K562 (cell line): ENCODE data around the gene ANO8. TPM values are rescaled to one million over a fixed set of nuclear protein-coding genes. Genes with fewer than 3 reads are reported as not detected.
A peak's percentile ranks its signal among the peaks of the same experiment; 100 is the strongest.

ENCODE experiments used
- ETS1 ChIP-seq: conservative IDR thresholded peaks from 2 replicates; pipeline ENCODE4 v1.6.1; 2011; ENCODE audit warnings: low read depth, mild to moderate bottlenecking, low read length; ENCODE audit not compliant: control insufficient read depth
- HIVEP1 ChIP-seq: fragments of 250-450 bp; sonication (Bioruptor Pico); IDR thresholded peaks from 2 replicates; pipeline ENCODE4 v1.4.0; 2020; ENCODE audit warnings: mild to moderate bottlenecking
- KLF1 ChIP-seq: fragments of 450-650 bp; IDR thresholded peaks from 2 replicates; pipeline ENCODE4 v1.6.1; 2016; ENCODE audit warnings: missing genetic modification characterization, missing compliant biosample characterization
- LEF1 ChIP-seq: fragments of 450-650 bp; IDR thresholded peaks from 2 replicates; pipeline ENCODE4 v1.6.1; 2016; ENCODE audit warnings: mild to moderate bottlenecking
- MCM3 ChIP-seq: fragments of 450-650 bp; IDR thresholded peaks from 2 replicates; pipeline ENCODE4 v1.6.1; 2016
- OTX1 ChIP-seq: fragments of 450-650 bp; formaldehyde crosslinking; IDR thresholded peaks from 2 replicates; pipeline ENCODE4 v1.4.0; 2022; ENCODE audit warnings: mild to moderate bottlenecking
- PATZ1 ChIP-seq: fragments of 250-450 bp; sonication (Bioruptor Pico); IDR thresholded peaks from 2 replicates; pipeline ENCODE4 v1.5.0; 2020; ENCODE audit warnings: mild to moderate bottlenecking, borderline replicate concordance
- PHB ChIP-seq: fragments of 250-450 bp; sonication (Bioruptor Pico); IDR thresholded peaks from 2 replicates; pipeline ENCODE4 v1.5.0; 2021
- POLR2AphosphoS2 ChIP-seq: IDR thresholded peaks from 2 replicates; pipeline ENCODE4 v1.6.1; 2012; ENCODE audit warnings: low read length, improper control_type of control experiment
- SMC3 ChIP-seq: conservative IDR thresholded peaks from 2 replicates; pipeline ENCODE4 v1.6.1; 2011; ENCODE audit warnings: low read depth, low read length, improper control_type of control experiment; ENCODE audit not compliant: insufficient read depth
- SP2 ChIP-seq: IDR thresholded peaks from 2 replicates; pipeline ENCODE4 v1.6.1; 2011; ENCODE audit warnings: mild to moderate bottlenecking, low read depth, low read length, moderate library complexity; ENCODE audit not compliant: poor library complexity, severe bottlenecking; ENCODE audit errors: extremely low read depth
- UBTF ChIP-seq, 2 experiments: IDR thresholded peaks; 2 replicates each; pipeline ENCODE4 v1.6.1; 2012; ENCODE audit warnings: improper control_type of control experiment in 2 of 2, low read depth in 2 of 2, low read length in 2 of 2, borderline replicate concordance in 1 of 2
- YY1 ChIP-seq, 3 experiments: IDR thresholded peaks; 2 replicates each; pipeline ENCODE4 v1.6.1; 2011; ENCODE audit warnings: low read length in 2 of 3, mild to moderate bottlenecking in 2 of 3, moderate library complexity in 2 of 3, borderline replicate concordance in 1 of 3, control low read depth in 1 of 3, low read depth in 1 of 3; ENCODE audit not compliant: insufficient read depth in 3 of 3, insufficient replicate concordance in 2 of 3, control insufficient read depth in 1 of 3, insufficient read length in 1 of 3; ENCODE audit errors: extremely low read depth in 1 of 3
- ZC3H11A ChIP-seq: IDR thresholded peaks from 2 replicates; pipeline ENCODE4 v1.6.1; 2012; ENCODE audit warnings: low read depth, low read length, improper control_type of control experiment
- ZEB2 ChIP-seq: fragments of 450-650 bp; IDR thresholded peaks from 2 replicates; pipeline ENCODE4 v1.6.1; 2016
- polyA plus RNA-seq, 8 experiments: library from polyadenylated mRNA; depleted of rRNA in 4 of 8; stranded (reverse) in 5 of 8; unstranded in 3 of 8; fragments of >200 nt; fragmentation: Nextera tagmentation in 2 of 8; fragmentation: Illumina TruSeq in 1 of 8; extraction: Ambion mirVana in 2 of 8; extraction: Trizol in 1 of 8; gene quantifications; 2 replicates each; pipeline versions ENCODE4 v1.2.1 to v1.2.3, GENCODE V29; 2011 to 2014; ENCODE audit warnings: inconsistent platforms in 1 of 8, missing spikeins in 1 of 8
- total RNA-seq, 7 experiments: library from RNA; depleted of rRNA in 6 of 7; stranded (reverse); fragments of >200 nt in 6 of 7; fragmentation: Illumina TruSeq in 2 of 7; extraction: Trizol in 2 of 7; gene quantifications; 2 replicates each; pipeline versions ENCODE4 v1.2.1 to v1.2.3, GENCODE V29; 2011 to 2021; ENCODE audit warnings: low replicate concordance in 1 of 7
- TF ChIP-seq, protein P1 (sequence below), 2 experiments: fragments of 450-650 bp; IDR thresholded peaks; 2 replicates each; pipeline ENCODE4 v1.6.1; 2018; ENCODE audit warnings: mild to moderate bottlenecking in 2 of 2, low read depth in 1 of 2; ENCODE audit not compliant: partially characterized antibody in 2 of 2

The ANO8 gene
- total and polyA plus RNA-seq, 9 of the 15 experiments (the other 6 are each of a cell fraction or from before 2014, with no cell fraction given): 0.07 to 7.6 (median 2.3) TPM; not detected in 1

GRCh38 chr19:17282488-17283125 is 52.0 kb downstream of the ANO8 start (continued):
- TF ChIP-seq, protein P1, sequence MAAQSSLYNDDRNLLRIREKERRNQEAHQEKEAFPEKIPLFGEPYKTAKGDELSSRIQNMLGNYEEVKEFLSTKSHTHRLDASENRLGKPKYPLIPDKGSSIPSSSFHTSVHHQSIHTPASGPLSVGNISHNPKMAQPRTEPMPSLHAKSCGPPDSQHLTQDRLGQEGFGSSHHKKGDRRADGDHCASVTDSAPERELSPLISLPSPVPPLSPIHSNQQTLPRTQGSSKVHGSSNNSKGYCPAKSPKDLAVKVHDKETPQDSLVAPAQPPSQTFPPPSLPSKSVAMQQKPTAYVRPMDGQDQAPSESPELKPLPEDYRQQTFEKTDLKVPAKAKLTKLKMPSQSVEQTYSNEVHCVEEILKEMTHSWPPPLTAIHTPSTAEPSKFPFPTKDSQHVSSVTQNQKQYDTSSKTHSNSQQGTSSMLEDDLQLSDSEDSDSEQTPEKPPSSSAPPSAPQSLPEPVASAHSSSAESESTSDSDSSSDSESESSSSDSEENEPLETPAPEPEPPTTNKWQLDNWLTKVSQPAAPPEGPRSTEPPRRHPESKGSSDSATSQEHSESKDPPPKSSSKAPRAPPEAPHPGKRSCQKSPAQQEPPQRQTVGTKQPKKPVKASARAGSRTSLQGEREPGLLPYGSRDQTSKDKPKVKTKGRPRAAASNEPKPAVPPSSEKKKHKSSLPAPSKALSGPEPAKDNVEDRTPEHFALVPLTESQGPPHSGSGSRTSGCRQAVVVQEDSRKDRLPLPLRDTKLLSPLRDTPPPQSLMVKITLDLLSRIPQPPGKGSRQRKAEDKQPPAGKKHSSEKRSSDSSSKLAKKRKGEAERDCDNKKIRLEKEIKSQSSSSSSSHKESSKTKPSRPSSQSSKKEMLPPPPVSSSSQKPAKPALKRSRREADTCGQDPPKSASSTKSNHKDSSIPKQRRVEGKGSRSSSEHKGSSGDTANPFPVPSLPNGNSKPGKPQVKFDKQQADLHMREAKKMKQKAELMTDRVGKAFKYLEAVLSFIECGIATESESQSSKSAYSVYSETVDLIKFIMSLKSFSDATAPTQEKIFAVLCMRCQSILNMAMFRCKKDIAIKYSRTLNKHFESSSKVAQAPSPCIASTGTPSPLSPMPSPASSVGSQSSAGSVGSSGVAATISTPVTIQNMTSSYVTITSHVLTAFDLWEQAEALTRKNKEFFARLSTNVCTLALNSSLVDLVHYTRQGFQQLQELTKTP (IDR thresholded peaks at IDR 0.05; ENCODE audit: low read depth in 1 of 2, partially characterized antibody in 2 of 2): no peak
- no peak for TF ChIP-seq ZC3H11A
- TF ChIP-seq KLF1 (tag): no peak; the same call in 1 of the 2 replicates
- TF ChIP-seq SMC3: peak; percentile 88
- 0 out of 2 replicates have a peak, but pooled peaks have one; percentile 19 for TF ChIP-seq ETS1
- no peak for TF ChIP-seq HIVEP1 (CRISPR knock-in tag)
- TF ChIP-seq MCM3: no peak
- peak in 1 of 2 experiments; percentile 62; a peak in 1 of 4 replicates for TF ChIP-seq UBTF (IDR thresholded peaks at IDR 0.05; ENCODE audit: borderline replicate concordance in 1 of 2, low read depth in 2 of 2, low read length in 2 of 2)
- TF ChIP-seq SP2: no peak
- peak in 2 of 3 experiments; percentile 22 to 43 for TF ChIP-seq YY1 (IDR thresholded peaks at IDR 0.05; ENCODE audit: borderline replicate concordance in 1 of 3, control insufficient read depth in 1 of 3, extremely low read depth in 1 of 3, insufficient read depth in 3 of 3, insufficient read length in 1 of 3, insufficient replicate concordance in 2 of 3, low read depth in 1 of 3, low read length in 2 of 3)
- TF ChIP-seq PHB (CRISPR knock-in tag): 0 out of 2 replicates have a peak, but pooled peaks have one; percentile 41
- TF ChIP-seq LEF1: no peak
- no peak for TF ChIP-seq OTX1
- no peak for TF ChIP-seq ZEB2
- no peak for TF ChIP-seq POLR2AphosphoS2
- no peak for TF ChIP-seq PATZ1 (CRISPR knock-in tag)
